ENCODE results near the gene KMT5B.

DNA sequence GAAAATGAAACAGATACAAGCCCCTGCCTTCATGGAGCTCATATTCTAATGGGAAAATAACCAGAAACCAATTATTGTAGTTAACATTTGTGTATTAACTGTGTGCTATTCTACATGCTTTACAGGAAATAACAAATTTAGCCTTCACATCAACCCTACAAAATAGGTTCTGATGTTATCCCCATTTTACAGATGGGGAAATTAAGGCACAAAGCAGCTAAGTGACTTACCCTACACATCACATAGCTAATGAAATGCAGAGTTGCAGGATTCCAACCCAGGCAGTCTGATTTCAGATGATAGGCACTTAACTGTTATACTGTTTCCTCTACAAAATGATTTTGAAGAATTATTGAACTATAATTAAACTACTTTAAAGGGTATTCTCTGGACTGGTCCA is 43.7 kb downstream of the KMT5B start:
- TF ChIP-seq POLR2A (IDR thresholded peaks at IDR 0.05; ENCODE audit: low read depth, low read length) (no peak), POLR2AphosphoS5 (IDR thresholded peaks at IDR 0.05; ENCODE audit: low read depth, low read length) (no peak), TAF1 (IDR thresholded peaks at IDR 0.05; ENCODE audit: low read depth, low read length) (no peak), POU2F2 (IDR thresholded peaks at IDR 0.05; ENCODE audit: low read depth, low read length) (no peak), PAX5 (IDR thresholded peaks at IDR 0.05; ENCODE audit: insufficient read depth, low read length, severe bottlenecking) (no peak)
